Measurements from ENCODE around the gene GSDME.

DNA sequence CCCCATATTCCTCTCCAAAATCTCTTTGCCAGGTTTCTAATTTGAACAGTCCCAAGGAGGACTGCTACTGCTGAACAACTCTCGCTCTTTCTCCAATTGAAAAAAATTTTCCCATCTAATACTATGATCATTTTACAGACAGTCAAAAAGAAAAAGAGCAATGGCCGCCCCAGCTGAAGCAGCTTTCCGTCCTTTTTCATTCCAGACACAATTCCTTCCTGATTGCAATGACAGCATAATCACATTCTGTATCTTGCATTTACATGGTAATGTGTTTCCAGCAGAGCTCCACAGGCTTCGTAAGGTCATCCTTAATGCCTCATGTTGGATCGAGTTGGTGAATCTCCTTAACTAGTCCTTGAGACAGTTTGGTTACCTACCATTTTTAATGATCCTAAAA, 45.0 kb upstream of the GSDME start:
- TF ChIP-seq, protein P1, sequence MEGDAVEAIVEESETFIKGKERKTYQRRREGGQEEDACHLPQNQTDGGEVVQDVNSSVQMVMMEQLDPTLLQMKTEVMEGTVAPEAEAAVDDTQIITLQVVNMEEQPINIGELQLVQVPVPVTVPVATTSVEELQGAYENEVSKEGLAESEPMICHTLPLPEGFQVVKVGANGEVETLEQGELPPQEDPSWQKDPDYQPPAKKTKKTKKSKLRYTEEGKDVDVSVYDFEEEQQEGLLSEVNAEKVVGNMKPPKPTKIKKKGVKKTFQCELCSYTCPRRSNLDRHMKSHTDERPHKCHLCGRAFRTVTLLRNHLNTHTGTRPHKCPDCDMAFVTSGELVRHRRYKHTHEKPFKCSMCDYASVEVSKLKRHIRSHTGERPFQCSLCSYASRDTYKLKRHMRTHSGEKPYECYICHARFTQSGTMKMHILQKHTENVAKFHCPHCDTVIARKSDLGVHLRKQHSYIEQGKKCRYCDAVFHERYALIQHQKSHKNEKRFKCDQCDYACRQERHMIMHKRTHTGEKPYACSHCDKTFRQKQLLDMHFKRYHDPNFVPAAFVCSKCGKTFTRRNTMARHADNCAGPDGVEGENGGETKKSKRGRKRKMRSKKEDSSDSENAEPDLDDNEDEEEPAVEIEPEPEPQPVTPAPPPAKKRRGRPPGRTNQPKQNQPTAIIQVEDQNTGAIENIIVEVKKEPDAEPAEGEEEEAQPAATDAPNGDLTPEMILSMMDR (conservative IDR thresholded peaks at IDR 0.05 in 1 of 2, IDR thresholded peaks at IDR 0.05 in 1 of 2; ENCODE audit: extremely low read depth in 1 of 2, insufficient read depth in 1 of 2, low read depth in 1 of 2, low read length in 2 of 2): no peak
- TF ChIP-seq EZH2 (IDR thresholded peaks at IDR 0.05; ENCODE audit: borderline replicate concordance, low read length): no peak

Data from mammary epithelial cell (primary cell).